Motor neuron (in vitro differentiated cells): ENCODE measurements around the gene OR1E2. TPM values are rescaled to one million over a fixed set of nuclear protein-coding genes. Genes with fewer than 3 reads are reported as not detected.
"Not testable (repeated sequence)": the region's sequence is repeated elsewhere in the genome, so short reads cannot be mapped to it uniquely, and the experiment has no call there.

Experiments
- ATAC-seq, 8 experiments: fragments of 200-7000 bp; cut with Tn5 transposase; replicated peaks in 6 of 8; 2 replicates each; pipeline ENCODE4 v1.8.0; 2021; ENCODE audit warnings: mild to moderate bottlenecking in 8 of 8, moderate library complexity in 8 of 8
- H3K27ac ChIP-seq, 2 donors: fragments of 250-450 bp; sonication (Bioruptor Pico); 2 replicates each; pipeline ENCODE4 v1.9.0; 2021; ENCODE audit warnings: antibody characterized with exemption in 2 of 2, mild to moderate bottlenecking in 2 of 2, moderate library complexity in 1 of 2
- H3K4me1 ChIP-seq, 2 donors: fragments of 250-450 bp; sonication (Bioruptor Pico); replicated peaks in 1 of 2; 2 replicates each; pipeline ENCODE4 v1.6.1; 2021; ENCODE audit warnings: antibody characterized with exemption in 2 of 2, mild to moderate bottlenecking in 2 of 2, moderate library complexity in 1 of 2
- H3K4me3 ChIP-seq, 5 donors: fragments of 250-450 bp; sonication (Bioruptor Pico); 2 replicates each; pipeline ENCODE4 v1.9.0; 2021; ENCODE audit warnings: antibody characterized with exemption in 5 of 5, mild to moderate bottlenecking in 5 of 5, moderate library complexity in 4 of 5
- WGBS, 10 experiments: fragments of 450-650 bp; shearing (Covaris generic); methylation state at CpG; one replicate each; pipeline ENCODE4 v1.0.0; 2022; 5-methylcytosine and 5-hydroxymethylcytosine counted together
- in situ Hi-C, 9 experiments: fragments of 400-800 bp; cut with MboI; loops; one replicate each; pipeline ENCODE4 v1.15.0; 2021; ENCODE audit warnings: low sequenced_read_pairs in 9 of 9, low pct_unique_long_range_greater_than_20kb in 2 of 9; ENCODE audit not compliant: unreplicated experiment in 9 of 9
- total RNA-seq, 8 experiments: library from RNA; unstranded; fragments of 300-600 nt; gene quantifications; 2 replicates each; pipeline versions ENCODE4 v1.2.3 to v1.2.4, GENCODE V29; 2022

Gene OR1E2
- total RNA-seq, 8 experiments from 2014 or later, result 1.2 TPM; not detected in 7

GRCh38 chr17:3440451-3440850 lies 6.8 kb upstream of the OR1E2 start:
- H3K4me1 ChIP-seq, result no peaks in the 10 kb centered on the region
- H3K4me3 ChIP-seq, result no peak overlapping the region
- H3K27ac ChIP-seq, result no peak overlapping the region
- WGBS, 10 experiments, result 0 to 100% (median 83%) methylated on average over 1 to 2 of the region's 2 CpGs; no CpG with 5 or more reads in 1 of the 10 experiments
- peak in 1 of 8 experiments; percentile 50 for ATAC-seq
- in situ Hi-C loops, result no loop called here

- WGBS, 10 experiments, result 0 to 100% (median 25%) methylated on average over 1 of the region's 1 CpG; no CpG with 5 or more reads in 2 of the 10 experiments
- Histone ChIP-seq H3K4me3 (no peak overlapping the region), H3K4me1 (no peaks in the 10 kb centered on the region), H3K27ac (no peak overlapping the region)
- in situ Hi-C loops, result no loop called here
- peak in 2 of 8 experiments; percentile 75 to 93 for ATAC-seq
These were observed 4.7 kb upstream of the OR1E2 start for GRCh38 chr17:3438368-3438767.

- H3K4me3 ChIP-seq, in situ Hi-C loops, H3K4me1 ChIP-seq, H3K27ac ChIP-seq: not testable (repeated sequence)
- peak in 3 of 8 experiments; percentile 59 to 72 (median 68) for ATAC-seq
- WGBS, 10 experiments, result 17 to 100% (median 20%) methylated on average over 1 of the region's 7 CpGs; no CpG with 5 or more reads in 7 of the 10 experiments
These were observed 426 bp downstream of the OR1E2 start for GRCh38 chr17:3433215-3433614.

GRCh38 chr17:3418222-3418621 lies 15.4 kb downstream of the OR1E2 start:
- Histone ChIP-seq H3K27ac (no peak overlapping the region), H3K4me3 (no peak overlapping the region), H3K4me1 (no peaks in the 10 kb centered on the region)
- in situ Hi-C loops, result no loop called here
- WGBS, 10 experiments, result 0 to 75% (median 14%) methylated on average over 1 to 2 of the region's 2 CpGs; no CpG with 5 or more reads in 1 of the 10 experiments
- no peak for ATAC-seq

- ATAC-seq, result no peak
- Histone ChIP-seq H3K4me3 (no peak overlapping the region), H3K4me1 (no peaks in the 10 kb centered on the region), H3K27ac (no peak overlapping the region)
- WGBS, 10 experiments, result 23 to 75% (median 63%) methylated on average over 1 to 5 of the region's 5 CpGs
- in situ Hi-C loops, result no loop called here
These were observed 18.0 kb downstream of the OR1E2 start for GRCh38 chr17:3415610-3416009.

GRCh38 chr17:3412216-3412615 lies 21.4 kb downstream of the OR1E2 start:
- H3K4me3 ChIP-seq, ATAC-seq, H3K4me1 ChIP-seq, H3K27ac ChIP-seq, in situ Hi-C loops: not testable (repeated sequence)
- no CpG with 5 or more reads among the region's 16 CpGs for WGBS, 10 experiments

GRCh38 chr17:3411070-3411469 lies 22.6 kb downstream of the OR1E2 start, which contains the start of gene OR3A3:
Gene OR3A3, plus strand, starts transcription at chr17:3411370.
- 50 to 100% (median 85%) methylated on average over 1 of the region's 3 CpGs; no CpG with 5 or more reads in 4 of the 10 experiments for WGBS, 10 experiments
- Histone ChIP-seq H3K27ac (no peak within 1 kb of the TSS), H3K4me1 (no peaks in the 10 kb centered on the region), H3K4me3 (no peak within 1 kb of the TSS)
- ATAC-seq, result no peak
- in situ Hi-C loops, result no loop called here

- in situ Hi-C loops, H3K4me1 ChIP-seq, H3K27ac ChIP-seq, H3K4me3 ChIP-seq, ATAC-seq: not testable (repeated sequence)
- WGBS, 10 experiments, result 0 to 100% (median 71%) methylated on average over 1 of the region's 1 CpG; no CpG with 5 or more reads in 5 of the 10 experiments
These were observed 29.8 kb downstream of the OR1E2 start for GRCh38 chr17:3403856-3404255.

- in situ Hi-C loops, result no loop called here
- no peaks in the 10 kb centered on the region for H3K4me1 ChIP-seq
These were observed 31.9 kb downstream of the OR1E2 start for GRCh38 chr17:3401786-3402185.

GRCh38 chr17:3400055-3400454 lies 33.6 kb downstream of the OR1E2 start:
- Histone ChIP-seq H3K4me1 (no peaks in the 10 kb centered on the region), H3K27ac (no peak overlapping the region), H3K4me3 (no peak overlapping the region)
- no peak for ATAC-seq
- 0 to 89% (median 66%) methylated on average over 2 to 6 of the region's 6 CpGs; no CpG with 5 or more reads in 1 of the 10 experiments for WGBS, 10 experiments
- in situ Hi-C loops, result no loop called here

More at GRCh38 chr17:3401786-3402185, 31.9 kb downstream of the OR1E2 start:
- no peak overlapping the region for H3K4me3 ChIP-seq
- no peak overlapping the region for H3K27ac ChIP-seq
- no peak for ATAC-seq
- WGBS, 10 experiments, result 8 to 54% (median 38%) methylated on average over 1 to 2 of the region's 2 CpGs

GRCh38 chr17:3398310-3398709 lies 35.3 kb downstream of the OR1E2 start, which contains the start of gene OR1E1:
Gene OR1E1, minus strand, starts transcription at chr17:3398410. Its CDS starts 0 bp downstream, at chr17:3398410.
- WGBS, 10 experiments, result 0 to 88% (median 67%) methylated on average over 1 of the region's 1 CpG; no CpG with 5 or more reads in 4 of the 10 experiments
- in situ Hi-C loops, result no loop called here
- Histone ChIP-seq H3K4me3 (no peak within 1 kb of the TSS), H3K4me1 (no peaks in the 10 kb centered on the region), H3K27ac (no peak within 1 kb of the TSS)
- no peak for ATAC-seq

- in situ Hi-C loops, result not testable (repeated sequence)
These were observed 35.8 kb downstream of the OR1E2 start for GRCh38 chr17:3397801-3398200.

GRCh38 chr17:3389791-3390190 lies 43.9 kb downstream of the OR1E2 start:
- 16 to 74% (median 61%) methylated on average over 1 to 4 of the region's 4 CpGs; no CpG with 5 or more reads in 1 of the 10 experiments for WGBS, 10 experiments
- H3K27ac ChIP-seq, result no peak overlapping the region
- H3K4me1 ChIP-seq, result no peaks in the 10 kb centered on the region
- no peak for ATAC-seq
- H3K4me3 ChIP-seq, result no peak overlapping the region
- in situ Hi-C loops, result no loop called here

More at GRCh38 chr17:3397801-3398200, 35.8 kb downstream of the OR1E2 start:
- ATAC-seq, result peak in 3 of 8 experiments; percentile 48 to 71 (median 61)
- WGBS, 10 experiments, result 0 to 83% (median 4%) methylated on average over 1 to 2 of the region's 7 CpGs; no CpG with 5 or more reads in 6 of the 10 experiments
- H3K27ac ChIP-seq, H3K4me1 ChIP-seq, H3K4me3 ChIP-seq: not testable (repeated sequence)
